Activated naive CD8-positive, alpha-beta T cell treated with anti-CD3 and anti-CD28 coated beads for 36 hours (primary cell): ENCODE data around the gene ADGRV1. TPM values are rescaled to one million over a fixed set of nuclear protein-coding genes. Genes with fewer than 3 reads are reported as not detected.

Experiments used
- DNase-seq: peaks from one replicate; pipeline ENCODE4 v3.0.0; 2021
- H3K27ac Mint-ChIP-seq: one replicate; pipeline ENCODE4 v1.8.0; 2022; ENCODE audit warnings: mild to moderate bottlenecking, moderate library complexity, mixed read lengths
- H3K27me3 Mint-ChIP-seq: one replicate; pipeline ENCODE4 v1.8.0; 2022; ENCODE audit warnings: mild to moderate bottlenecking, mixed read lengths
- H3K36me3 Mint-ChIP-seq: one replicate; pipeline ENCODE4 v1.8.0; 2021; ENCODE audit warnings: mild to moderate bottlenecking, mixed read lengths
- H3K4me1 Mint-ChIP-seq: one replicate; pipeline ENCODE4 v1.8.0; 2021; ENCODE audit warnings: mixed read lengths
- H3K4me3 Mint-ChIP-seq: one replicate; pipeline ENCODE4 v1.8.0; 2022; ENCODE audit warnings: mild to moderate bottlenecking, moderate library complexity, mixed read lengths
- H3K9me3 Mint-ChIP-seq: one replicate; pipeline ENCODE4 v1.8.0; 2022; ENCODE audit warnings: mixed read lengths
- total RNA-seq, 2 experiments: library from RNA; stranded (reverse); gene quantifications; one replicate each; pipeline ENCODE4 v1.2.3, GENCODE V29; 2021

The ADGRV1 gene
- total RNA-seq, 2 experiments from 2014 or later: 0.14 TPM; not detected in 1

GRCh38 chr5:91123901-91124300 lies 565.3 kb downstream of the ADGRV1 start:
- Mint-ChIP-seq H3K27ac (no peak overlapping the region), H3K9me3 (no peaks in the 10 kb centered on the region), H3K4me3 (no peak overlapping the region), H3K27me3 (no peaks in the 10 kb centered on the region), H3K36me3 (no peaks in the 10 kb centered on the region), H3K4me1 (no peaks in the 10 kb centered on the region)
- DNase-seq: no peak

GRCh38 chr5:91125916-91126315 lies 567.3 kb downstream of the ADGRV1 start:
- H3K4me1 Mint-ChIP-seq: no peaks in the 10 kb centered on the region
- H3K9me3 Mint-ChIP-seq: no peaks in the 10 kb centered on the region
- no peaks in the 10 kb centered on the region for H3K27me3 Mint-ChIP-seq
- H3K27ac Mint-ChIP-seq: no peak overlapping the region
- no peaks in the 10 kb centered on the region for H3K36me3 Mint-ChIP-seq
- no peak for DNase-seq
- no peak overlapping the region for H3K4me3 Mint-ChIP-seq

- Mint-ChIP-seq H3K4me3 (no peak overlapping the region), H3K36me3 (no peaks in the 10 kb centered on the region), H3K9me3 (no peaks in the 10 kb centered on the region), H3K27ac (no peak overlapping the region), H3K27me3 (peaks cover 4% of the 10 kb centered on the region), H3K4me1 (no peaks in the 10 kb centered on the region)
- no peak for DNase-seq
Observed at GRCh38 chr5:91126448-91126847, 567.9 kb downstream of the ADGRV1 start.

- H3K4me1 Mint-ChIP-seq: no peaks in the 10 kb centered on the region
- no peak overlapping the region for H3K4me3 Mint-ChIP-seq
- no peak overlapping the region for H3K27ac Mint-ChIP-seq
- H3K27me3 Mint-ChIP-seq: peaks cover 5% of the 10 kb centered on the region
- no peak for DNase-seq
- no peaks in the 10 kb centered on the region for H3K9me3 Mint-ChIP-seq
- no peaks in the 10 kb centered on the region for H3K36me3 Mint-ChIP-seq
Observed at GRCh38 chr5:91126888-91127287, 568.3 kb downstream of the ADGRV1 start.

GRCh38 chr5:91127456-91128081 lies 569.0 kb downstream of the ADGRV1 start:
- H3K27ac Mint-ChIP-seq: no peak overlapping the region
- H3K4me3 Mint-ChIP-seq: no peak overlapping the region
- no peaks in the 10 kb centered on the region for H3K4me1 Mint-ChIP-seq
- H3K27me3 Mint-ChIP-seq: peaks cover 8% of the 10 kb centered on the region
- DNase-seq: no peak
- H3K9me3 Mint-ChIP-seq: no peaks in the 10 kb centered on the region
- no peaks in the 10 kb centered on the region for H3K36me3 Mint-ChIP-seq

GRCh38 chr5:91128604-91129003 lies 570.0 kb downstream of the ADGRV1 start:
- Mint-ChIP-seq H3K4me3 (no peak overlapping the region), H3K36me3 (no peaks in the 10 kb centered on the region), H3K9me3 (no peaks in the 10 kb centered on the region), H3K27ac (no peak overlapping the region), H3K27me3 (peaks cover 9% of the 10 kb centered on the region), H3K4me1 (no peaks in the 10 kb centered on the region)
- DNase-seq: no peak

- Mint-ChIP-seq H3K27ac (no peak overlapping the region), H3K4me3 (no peak overlapping the region), H3K4me1 (no peaks in the 10 kb centered on the region), H3K36me3 (no peaks in the 10 kb centered on the region), H3K27me3 (peaks cover 9% of the 10 kb centered on the region), H3K9me3 (no peaks in the 10 kb centered on the region)
- no peak for DNase-seq
Observed at GRCh38 chr5:91129748-91130147, 571.2 kb downstream of the ADGRV1 start.

- Mint-ChIP-seq H3K27me3 (peaks cover 9% of the 10 kb centered on the region), H3K27ac (no peak overlapping the region), H3K4me1 (no peaks in the 10 kb centered on the region), H3K36me3 (no peaks in the 10 kb centered on the region), H3K9me3 (no peaks in the 10 kb centered on the region), H3K4me3 (no peak overlapping the region)
- no peak for DNase-seq
Observed at GRCh38 chr5:91130759-91131158, 572.2 kb downstream of the ADGRV1 start.

GRCh38 chr5:91132550-91132949 lies 574.0 kb downstream of the ADGRV1 start:
- Mint-ChIP-seq H3K9me3 (no peaks in the 10 kb centered on the region), H3K4me1 (peaks cover 4% of the 10 kb centered on the region), H3K36me3 (no peaks in the 10 kb centered on the region), H3K27me3 (peaks cover 10% of the 10 kb centered on the region), H3K4me3 (no peak overlapping the region), H3K27ac (no peak overlapping the region)
- DNase-seq: no peak

- peaks cover 15% of the 10 kb centered on the region for H3K27me3 Mint-ChIP-seq
- no peaks in the 10 kb centered on the region for H3K9me3 Mint-ChIP-seq
- H3K36me3 Mint-ChIP-seq: no peaks in the 10 kb centered on the region
- DNase-seq: no peak
- no peak overlapping the region for H3K27ac Mint-ChIP-seq
- no peak overlapping the region for H3K4me3 Mint-ChIP-seq
- H3K4me1 Mint-ChIP-seq: peaks cover 4% of the 10 kb centered on the region
Observed at GRCh38 chr5:91133183-91133582, 574.6 kb downstream of the ADGRV1 start.

- H3K27me3 Mint-ChIP-seq: peaks cover 15% of the 10 kb centered on the region
Observed at GRCh38 chr5:91135475-91136248, 577.1 kb downstream of the ADGRV1 start.

GRCh38 chr5:91136271-91136670 lies 577.7 kb downstream of the ADGRV1 start:
- DNase-seq: no peak
- peaks cover 9% of the 10 kb centered on the region for H3K4me1 Mint-ChIP-seq
- no peaks in the 10 kb centered on the region for H3K9me3 Mint-ChIP-seq
- H3K27ac Mint-ChIP-seq: no peak overlapping the region
- H3K4me3 Mint-ChIP-seq: no peak overlapping the region
- H3K36me3 Mint-ChIP-seq: no peaks in the 10 kb centered on the region
- peaks cover 13% of the 10 kb centered on the region for H3K27me3 Mint-ChIP-seq

More at GRCh38 chr5:91135475-91136248, 577.1 kb downstream of the ADGRV1 start:
- peaks cover 9% of the 10 kb centered on the region for H3K4me1 Mint-ChIP-seq
- no peak for DNase-seq
- no peaks in the 10 kb centered on the region for H3K9me3 Mint-ChIP-seq
- H3K4me3 Mint-ChIP-seq: no peak overlapping the region
- no peak overlapping the region for H3K27ac Mint-ChIP-seq
- no peaks in the 10 kb centered on the region for H3K36me3 Mint-ChIP-seq

GRCh38 chr5:91137647-91138046 lies 579.0 kb downstream of the ADGRV1 start:
- Mint-ChIP-seq H3K4me3 (no peak overlapping the region), H3K36me3 (no peaks in the 10 kb centered on the region), H3K27me3 (peaks cover 6% of the 10 kb centered on the region), H3K9me3 (no peaks in the 10 kb centered on the region), H3K4me1 (peaks cover 11% of the 10 kb centered on the region), H3K27ac (no peak overlapping the region)
- no peak for DNase-seq

- Mint-ChIP-seq H3K4me1 (peaks cover 11% of the 10 kb centered on the region), H3K9me3 (no peaks in the 10 kb centered on the region), H3K36me3 (no peaks in the 10 kb centered on the region), H3K27ac (no peak overlapping the region), H3K27me3 (peaks cover 6% of the 10 kb centered on the region), H3K4me3 (no peak overlapping the region)
- no peak for DNase-seq
Observed at GRCh38 chr5:91139572-91140200, 581.1 kb downstream of the ADGRV1 start.

- Mint-ChIP-seq H3K4me3 (no peak overlapping the region), H3K4me1 (peaks cover 11% of the 10 kb centered on the region), H3K27me3 (peaks cover 6% of the 10 kb centered on the region), H3K27ac (no peak overlapping the region), H3K9me3 (no peaks in the 10 kb centered on the region), H3K36me3 (no peaks in the 10 kb centered on the region)
- no peak for DNase-seq
Observed at GRCh38 chr5:91140657-91141056, 582.1 kb downstream of the ADGRV1 start.
